Prostate gland (tissue), 2 donors: Measurements from ENCODE around the gene EDAR.

Source experiments
- CTCF ChIP-seq, 4 experiments: fragments of 200-600 bp in 2 of 4; fragments of 450-650 bp in 2 of 4; sonication (generic) in 2 of 4; IDR thresholded peaks; 1 replicate in 3 of 4; 2 replicates in 1 of 4; pipeline ENCODE4 v1.5.1; 2016 to 2019; ENCODE audit warnings: antibody characterized with exemption in 4 of 4, mild to moderate bottlenecking in 2 of 4, moderate library complexity in 2 of 4
- POLR2A ChIP-seq: fragments of 450-650 bp; IDR thresholded peaks from one replicate; pipeline ENCODE4 v1.6.1; 2016; ENCODE audit warnings: antibody characterized with exemption, mild to moderate bottlenecking
- POLR2AphosphoS5 ChIP-seq: sonication (generic); formaldehyde crosslinking; IDR thresholded peaks from one replicate; pipeline ENCODE4 v1.6.1; 2017; ENCODE audit warnings: antibody characterized with exemption

- TF ChIP-seq POLR2A (no peak), CTCF (IDR thresholded peaks at IDR 0.05) (no peak), POLR2AphosphoS5 (no peak)
These were observed 80.3 kb downstream of the EDAR start for GRCh38 chr2:108908713-108909070.
